HG03565 (cell line): ENCODE measurements around the gene IRX1.

Source experiments
- ATAC-seq: cut with Tn5 transposase; IDR thresholded peaks from one replicate; pipeline ENCODE4 v1.9.1; 2021; ENCODE audit warnings: mild to moderate bottlenecking, moderate library complexity; ENCODE audit not compliant: unreplicated experiment

Gene IRX1

GRCh38 chr5:3650320-3650719 lies 54.7 kb downstream of the IRX1 start:
- no peak for ATAC-seq

GRCh38 chr5:3650868-3651267 lies 55.2 kb downstream of the IRX1 start:
- no peak for ATAC-seq
